Hypothalamus (tissue), 51 donors: ENCODE results near the gene RNF223.
A peak's percentile ranks its signal among the peaks of the same experiment; 100 is the strongest.
"Not testable (repeated sequence)": the region's sequence is repeated elsewhere in the genome, so short reads cannot be mapped to it uniquely, and the experiment has no call there.

Source experiments
- DNase-seq, 51 donors: peaks; one replicate each; lab custom pipeline; 2025; lab: John Stamatoyannopoulos, UW

Gene RNF223

DNA sequence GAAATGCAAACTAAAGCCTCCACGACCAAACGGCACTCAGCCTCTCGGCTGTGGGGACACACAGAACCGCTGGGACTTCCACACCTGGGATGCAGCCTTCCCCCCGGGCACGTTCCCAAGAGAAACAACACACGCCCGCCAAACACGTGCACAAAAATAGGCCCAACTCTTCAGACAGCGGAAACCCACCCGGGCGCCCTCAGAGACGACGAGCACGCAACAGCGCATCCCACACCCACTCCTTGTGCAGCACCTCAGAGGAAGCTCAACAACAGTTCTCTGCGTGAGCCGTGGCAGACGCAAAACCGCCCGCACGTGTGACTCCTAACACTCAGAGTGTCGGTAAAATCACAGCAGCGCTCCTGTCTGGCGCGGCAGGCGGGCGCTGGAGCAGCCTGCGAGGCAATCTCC, 36.5 kb upstream of the RNF223 start:
- DNase-seq, result peak in 1 of 51 donors; percentile 66

DNA sequence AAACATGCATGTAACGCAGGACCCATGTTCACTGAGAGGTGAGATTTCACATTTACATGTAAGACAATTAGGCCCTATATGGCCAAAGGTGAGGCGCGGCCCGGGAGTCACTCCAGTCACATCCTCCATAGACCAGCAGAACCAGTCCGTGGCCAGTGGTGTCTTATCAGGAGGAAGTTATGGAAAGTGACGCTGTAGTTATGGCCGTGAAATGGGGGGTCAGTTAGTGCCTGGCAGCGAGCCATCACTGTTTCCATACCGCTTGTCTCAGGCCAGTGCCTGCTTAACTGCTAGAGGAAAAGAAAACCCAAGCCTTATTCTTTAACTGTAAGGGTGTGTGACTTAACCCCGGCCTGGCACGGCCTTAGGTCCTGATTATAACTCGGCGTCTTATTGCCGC, 35.6 kb upstream of the RNF223 start:
- DNase-seq, result no peak

DNA sequence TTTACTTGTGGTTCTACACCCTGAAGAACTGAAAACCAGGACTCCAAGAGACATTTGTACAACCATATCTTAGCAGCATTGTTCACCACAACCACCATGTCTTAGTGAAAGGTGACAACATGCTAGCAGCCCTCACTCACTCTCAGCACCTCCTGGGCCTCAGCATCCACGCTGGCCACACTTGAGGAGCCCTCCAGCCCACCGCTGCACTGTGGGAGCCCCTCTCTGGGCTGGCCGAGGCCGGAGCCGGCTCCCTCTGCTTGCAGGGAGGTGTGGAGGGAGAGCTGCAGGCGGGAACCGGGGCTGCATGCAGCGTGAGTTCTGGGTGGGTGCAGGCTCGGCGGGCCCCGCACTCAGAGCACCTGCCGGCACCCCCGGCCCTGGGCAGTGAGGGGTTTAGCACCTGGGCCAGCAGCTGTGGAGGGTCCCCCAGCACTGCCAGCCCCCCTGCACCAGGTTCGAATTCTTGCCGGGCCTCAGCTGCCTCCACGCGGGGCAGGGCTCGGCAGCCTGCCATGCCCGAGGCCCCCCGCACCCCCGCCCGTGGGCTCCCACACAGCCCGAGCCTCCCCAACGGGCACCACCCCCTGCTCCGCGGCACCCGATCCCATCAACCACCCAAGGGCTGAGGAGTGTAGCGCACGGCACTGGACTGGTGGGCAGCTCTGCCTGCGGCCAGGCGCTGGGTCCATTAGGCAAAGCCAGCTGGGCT, 32.6 kb upstream of the RNF223 start:
- no peak for DNase-seq

DNA sequence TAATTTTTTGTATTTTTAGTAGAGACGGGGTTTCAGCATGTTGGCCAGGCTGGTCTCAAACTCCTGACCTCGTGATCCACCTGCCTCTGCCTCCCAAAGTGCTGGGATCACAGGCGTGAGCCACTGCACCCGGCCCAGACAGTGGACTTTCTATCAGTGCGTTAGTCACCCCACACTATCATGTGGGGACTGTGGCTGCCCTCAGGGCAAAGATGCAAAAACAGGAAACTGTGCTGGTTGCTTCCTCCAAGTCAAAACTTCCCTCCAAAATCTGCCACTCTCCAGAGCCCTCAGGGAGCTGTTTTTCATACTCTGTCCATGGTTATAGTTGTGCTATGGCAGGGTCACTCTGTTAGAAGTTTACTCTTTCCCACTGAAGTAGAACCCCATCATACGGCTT, 30.0 kb upstream of the RNF223 start:
- not testable (repeated sequence) for DNase-seq

DNA sequence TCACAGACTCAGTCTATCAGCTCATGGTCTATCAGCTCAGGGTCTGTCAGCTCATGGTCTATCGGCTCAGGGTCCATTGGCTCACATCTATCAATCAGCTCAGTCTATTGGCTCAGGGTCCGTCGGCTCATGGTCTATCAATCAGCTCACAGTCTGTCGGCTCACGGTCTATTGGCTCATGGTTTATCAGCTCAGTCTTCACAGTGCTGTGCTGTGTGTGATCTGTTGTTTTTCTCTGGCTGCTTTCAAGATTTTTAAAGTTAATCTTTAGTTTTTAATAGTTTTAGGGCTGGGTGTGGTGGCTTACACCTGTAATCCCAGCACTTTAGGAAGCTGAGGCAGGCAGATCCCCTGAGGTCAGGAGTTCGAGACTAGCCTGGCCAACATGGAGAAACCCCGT, 27.4 kb upstream of the RNF223 start:
- no peak for DNase-seq

DNA sequence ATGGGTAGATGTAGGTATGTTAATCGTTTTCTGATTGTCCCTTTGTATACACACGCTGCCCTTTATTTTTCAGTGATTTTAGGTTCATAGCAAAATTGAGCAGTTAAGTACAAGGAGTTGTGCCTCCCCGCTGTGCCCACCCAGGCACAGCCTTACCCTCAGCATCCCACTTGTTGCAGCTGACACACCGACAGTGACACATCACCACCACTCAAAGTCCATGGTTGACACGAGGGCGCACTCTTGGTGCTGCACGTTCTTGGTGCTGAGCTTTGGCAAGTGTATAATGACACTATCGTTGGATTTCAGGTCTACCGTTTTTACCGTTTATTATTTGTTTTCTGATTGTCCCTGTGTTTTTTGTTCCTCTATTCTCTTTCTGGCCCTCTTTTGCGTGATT, 26.2 kb upstream of the RNF223 start:
- DNase-seq, result no peak

DNA sequence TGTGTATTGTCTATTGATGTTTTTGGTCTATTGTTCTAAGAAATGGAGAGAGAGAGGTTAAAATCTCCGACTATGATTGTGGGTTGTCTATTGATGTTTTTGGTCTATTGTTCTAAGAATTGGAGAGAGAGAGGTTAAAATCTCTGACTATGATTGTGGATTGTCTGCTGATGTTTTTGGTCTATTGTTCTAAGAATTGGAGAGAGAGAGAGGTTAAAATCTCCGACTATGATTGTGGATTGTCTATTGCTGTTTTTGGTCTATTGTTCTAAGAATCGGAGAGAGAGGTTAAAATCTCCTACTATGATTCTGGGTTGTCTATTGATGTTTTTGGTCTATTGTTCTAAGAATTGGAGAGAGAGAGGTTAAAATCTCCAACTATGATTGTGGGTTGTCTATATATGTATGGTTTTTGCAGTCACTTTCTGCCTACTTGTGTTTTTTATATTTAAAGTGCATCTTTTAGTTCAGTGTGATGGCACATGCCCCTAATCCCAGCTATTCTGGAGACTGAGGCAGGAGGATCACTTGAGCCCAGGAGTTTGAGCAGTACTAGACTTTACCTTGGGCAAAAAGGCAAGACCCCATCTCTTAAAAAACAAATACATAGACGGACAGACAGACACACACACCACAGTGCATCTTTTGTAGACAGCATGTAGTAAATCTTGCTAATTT, 25.5 kb upstream of the RNF223 start:
- DNase-seq, result no peak

DNA sequence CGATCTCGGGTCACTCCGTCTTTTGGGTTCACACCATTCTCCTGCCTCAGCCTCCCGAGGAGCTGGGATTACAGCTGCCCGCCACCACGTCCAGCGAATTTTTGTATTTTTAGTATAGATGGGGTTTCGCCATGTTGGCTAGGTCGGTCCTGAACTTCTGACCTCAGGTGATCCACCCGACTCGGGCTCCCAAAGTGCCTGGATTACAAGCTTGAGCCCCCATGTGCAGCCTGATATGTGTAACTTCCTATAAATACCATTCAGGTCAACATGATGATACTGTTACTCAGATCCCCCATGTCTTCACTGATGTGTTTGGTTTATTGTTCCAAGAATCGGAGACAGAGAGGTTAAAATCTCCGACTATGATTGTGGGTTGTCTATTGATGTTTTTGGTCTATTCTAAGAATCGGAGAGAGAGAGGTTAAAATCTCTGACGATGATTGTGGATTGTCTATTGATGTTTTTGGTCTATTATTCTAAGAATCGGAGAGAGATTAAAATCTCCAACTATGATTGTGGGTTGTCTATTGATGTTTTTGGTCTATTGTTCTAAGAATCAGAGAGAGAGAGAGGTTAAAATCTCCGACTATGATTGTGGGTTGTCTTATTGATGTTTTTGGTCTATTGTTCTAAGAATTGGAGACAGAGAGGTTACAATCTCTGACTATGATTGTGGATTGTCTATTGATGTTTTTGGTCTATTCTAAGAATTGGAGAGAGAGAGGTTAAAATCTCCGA, 24.7 kb upstream of the RNF223 start:
- DNase-seq, result no peak

DNA sequence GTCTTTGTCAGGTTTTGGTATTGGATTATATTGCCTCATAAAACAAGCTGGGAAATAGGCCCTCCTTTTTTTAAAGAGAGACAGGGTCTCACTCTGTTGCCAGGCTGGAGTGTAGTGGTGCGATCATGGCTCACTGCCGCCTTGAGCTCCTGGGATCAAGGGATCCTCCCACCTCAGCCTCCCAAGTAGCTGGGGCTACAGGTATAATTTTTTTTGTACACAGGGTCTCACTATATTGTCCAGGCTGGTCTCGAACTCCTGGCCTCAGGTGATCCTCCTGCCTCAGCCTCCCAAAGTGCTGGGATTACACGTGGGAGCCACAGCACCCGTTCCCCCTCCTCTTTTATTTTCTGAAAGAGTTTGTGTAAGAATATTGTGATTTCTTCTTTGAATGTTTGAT, 22.0 kb upstream of the RNF223 start:
- not testable (repeated sequence) for DNase-seq

DNA sequence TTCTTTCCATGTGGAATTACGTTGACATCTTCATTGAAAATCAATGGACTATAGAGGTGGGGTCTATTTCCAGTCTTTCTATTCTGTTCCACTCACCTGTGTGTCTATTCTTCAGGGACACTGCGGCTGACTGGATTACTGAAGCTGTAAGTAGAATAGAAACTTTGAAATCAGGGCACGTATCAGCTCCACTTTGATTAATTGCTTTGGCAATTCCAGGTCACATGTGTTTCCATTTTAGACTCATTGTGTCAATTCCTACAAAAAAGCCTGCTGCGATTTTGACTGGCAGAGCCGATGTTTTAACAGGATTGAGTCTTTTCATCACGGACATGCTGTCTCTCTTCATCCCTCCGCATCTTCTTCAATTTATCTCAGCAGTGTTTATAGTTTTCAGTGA, 20.9 kb upstream of the RNF223 start:
- no peak for DNase-seq

DNA sequence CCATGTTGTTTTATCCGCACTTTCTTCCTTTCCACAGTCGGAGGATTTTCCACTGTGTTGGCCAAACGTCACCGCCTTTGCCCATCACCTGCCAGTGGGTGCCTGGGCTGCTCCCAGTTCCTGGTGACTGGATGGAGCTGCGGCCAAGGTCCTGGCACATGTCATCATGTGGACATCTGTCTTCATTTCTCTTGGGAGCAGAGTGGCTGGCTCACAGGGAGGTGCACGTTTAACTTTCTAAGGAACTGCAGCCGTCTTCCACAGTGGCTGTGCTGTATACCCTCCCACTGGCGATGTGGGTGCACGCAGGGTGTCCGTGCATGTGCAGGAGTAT, 19.5 kb upstream of the RNF223 start:
- no peak for DNase-seq

DNA sequence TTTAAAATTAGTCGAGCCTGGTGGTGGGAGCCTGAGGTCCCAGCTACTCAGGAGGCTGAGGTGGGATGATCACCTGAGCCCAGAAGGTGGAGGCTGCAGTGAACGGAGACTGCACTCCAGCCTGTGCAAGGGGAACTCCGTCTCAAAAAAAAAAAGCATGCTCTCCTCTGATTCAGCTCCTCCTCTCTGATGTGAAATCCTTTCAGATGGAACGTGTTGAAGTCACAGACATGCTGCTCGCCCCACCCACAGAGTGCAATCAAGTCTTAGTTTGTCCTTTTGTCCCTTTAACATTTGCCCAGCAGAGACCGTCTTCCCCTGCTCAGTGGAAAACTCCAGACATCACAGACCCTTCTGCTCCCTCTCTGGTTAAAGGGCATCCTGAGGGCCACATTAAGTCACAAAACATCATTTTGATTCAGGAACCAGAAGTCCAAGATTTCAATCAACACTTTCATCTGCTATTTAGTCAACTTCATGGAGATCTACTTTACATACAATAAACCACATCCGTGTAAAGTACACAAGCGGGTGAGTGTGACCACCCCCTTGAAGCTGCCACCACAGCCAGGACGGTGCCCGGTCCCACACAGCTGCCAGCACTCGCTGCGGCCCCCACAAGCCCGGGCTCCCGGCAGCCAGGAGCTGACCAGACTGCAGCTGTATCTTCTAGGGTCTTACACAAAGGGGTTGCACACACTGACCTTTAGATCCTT, 18.9 kb upstream of the RNF223 start:
- no peak for DNase-seq

DNA sequence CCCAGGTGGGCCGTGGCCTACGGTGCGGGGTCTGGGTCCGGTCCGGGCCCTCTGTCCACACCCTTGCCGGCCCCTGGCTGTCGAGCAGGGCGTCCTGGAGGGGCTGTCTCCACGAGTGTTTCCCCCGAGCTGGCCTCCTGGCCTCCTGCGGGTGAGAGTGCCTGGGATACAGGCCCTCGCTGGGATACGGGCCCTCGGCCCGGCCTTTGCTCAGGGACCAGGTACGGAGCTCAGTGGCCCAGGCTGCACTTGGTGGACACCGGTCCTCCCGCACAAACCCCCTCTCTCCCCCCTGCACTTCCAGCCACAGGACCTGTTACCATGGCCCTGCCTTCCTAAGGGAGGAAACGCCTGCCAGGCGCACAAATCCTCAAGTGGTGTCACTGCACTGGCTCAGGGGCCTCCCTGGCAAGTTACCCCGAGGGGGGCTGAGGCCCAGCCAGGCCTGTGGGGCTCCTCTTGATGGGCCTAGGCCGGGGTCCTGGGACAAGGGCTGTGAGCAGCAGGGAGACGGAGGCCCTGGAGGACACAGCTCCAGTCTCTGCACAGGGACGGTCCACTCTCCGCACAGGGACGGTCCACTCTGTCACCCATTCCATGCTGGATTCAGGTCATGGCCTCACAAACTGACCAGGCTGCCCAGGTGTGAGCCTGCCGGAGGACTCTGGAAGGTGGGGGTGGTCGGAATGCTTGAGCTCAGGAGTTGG, 18.2 kb upstream of the RNF223 start:
- no peak for DNase-seq

DNA sequence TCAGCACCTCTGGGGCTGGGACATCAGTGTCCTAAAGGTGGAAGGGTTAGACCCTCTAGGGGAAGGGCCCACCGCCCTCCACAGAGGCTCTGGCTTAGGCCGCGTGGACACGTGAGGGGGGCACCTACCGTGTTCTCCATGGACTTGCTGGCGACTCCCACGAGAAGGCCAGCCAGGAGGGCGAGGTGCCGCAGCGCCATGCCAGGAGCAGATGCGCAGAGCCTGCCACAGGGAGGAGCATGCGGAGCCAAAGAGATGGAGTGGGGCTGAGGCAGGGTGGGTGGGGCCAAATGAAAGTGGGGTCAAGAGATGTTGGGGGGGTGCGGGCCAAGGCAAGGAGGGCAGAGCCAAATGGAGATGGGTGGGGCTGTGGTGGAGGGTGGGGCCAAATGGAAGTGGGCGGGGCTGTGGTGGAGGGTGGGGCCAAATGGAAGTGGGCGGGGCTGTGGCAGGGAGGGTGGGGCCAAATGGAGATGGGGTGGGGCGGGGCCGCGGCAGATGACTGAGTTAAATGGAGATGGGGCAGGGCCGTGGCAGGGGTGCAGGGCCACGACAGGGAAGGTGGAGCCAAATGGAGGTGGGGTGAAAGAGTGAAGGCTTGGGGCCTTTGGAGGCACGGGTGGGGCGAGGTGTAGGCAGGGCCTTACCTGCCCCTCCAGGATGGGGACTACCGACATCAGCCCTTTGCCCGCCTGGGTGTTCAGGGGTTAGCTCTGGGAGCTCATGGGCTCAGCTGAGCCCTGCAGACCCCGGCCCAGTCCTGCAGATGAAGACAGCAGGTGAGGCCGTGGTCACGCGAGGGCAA, 17.4 kb upstream of the RNF223 start:
- no peak for DNase-seq

DNA sequence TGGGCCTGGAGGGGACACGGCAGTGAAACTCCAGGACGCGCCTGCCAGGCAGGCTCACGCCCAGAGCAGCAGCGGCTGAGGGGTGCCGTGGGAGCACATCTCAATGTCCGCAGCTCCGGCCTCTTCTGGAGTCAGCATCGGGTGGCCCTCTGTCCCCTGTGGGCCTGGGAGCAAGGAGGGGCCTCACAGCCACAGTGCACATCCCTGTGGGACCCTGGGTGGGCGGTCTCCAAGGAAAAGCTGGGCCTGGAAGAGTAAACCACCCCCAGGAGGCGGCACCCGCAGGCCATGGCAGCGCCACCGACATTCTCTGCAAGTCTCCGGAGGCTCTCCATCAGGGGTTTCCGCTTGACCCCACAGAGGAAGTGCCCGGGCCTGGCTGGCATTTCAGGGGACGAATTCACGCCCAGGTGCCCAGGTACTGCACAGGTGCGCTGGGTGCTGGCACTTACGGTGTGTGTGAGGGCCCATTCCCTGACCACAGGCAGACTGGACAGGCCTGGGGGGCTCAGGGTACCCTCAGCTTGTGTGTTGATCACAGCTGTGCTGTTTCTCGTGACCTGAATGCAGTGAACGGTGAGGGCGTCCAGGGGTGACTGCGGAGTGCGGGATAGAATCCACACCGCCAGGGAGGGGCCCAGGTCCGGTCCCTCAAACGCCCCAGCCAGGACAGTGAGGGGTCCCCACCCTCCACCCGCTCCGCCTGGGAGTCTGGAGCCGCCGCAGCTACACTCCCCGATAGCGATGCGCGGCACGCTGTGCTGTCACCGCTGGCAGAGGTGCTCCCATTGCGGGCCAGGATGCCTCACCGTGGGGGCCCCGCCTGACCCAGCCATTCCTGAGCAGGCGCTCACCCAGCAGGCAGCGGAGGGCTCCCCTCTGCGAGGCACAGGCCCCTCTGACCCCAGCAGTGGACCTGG, 16.6 kb upstream of the RNF223 start:
- DNase-seq, result no peak

DNA sequence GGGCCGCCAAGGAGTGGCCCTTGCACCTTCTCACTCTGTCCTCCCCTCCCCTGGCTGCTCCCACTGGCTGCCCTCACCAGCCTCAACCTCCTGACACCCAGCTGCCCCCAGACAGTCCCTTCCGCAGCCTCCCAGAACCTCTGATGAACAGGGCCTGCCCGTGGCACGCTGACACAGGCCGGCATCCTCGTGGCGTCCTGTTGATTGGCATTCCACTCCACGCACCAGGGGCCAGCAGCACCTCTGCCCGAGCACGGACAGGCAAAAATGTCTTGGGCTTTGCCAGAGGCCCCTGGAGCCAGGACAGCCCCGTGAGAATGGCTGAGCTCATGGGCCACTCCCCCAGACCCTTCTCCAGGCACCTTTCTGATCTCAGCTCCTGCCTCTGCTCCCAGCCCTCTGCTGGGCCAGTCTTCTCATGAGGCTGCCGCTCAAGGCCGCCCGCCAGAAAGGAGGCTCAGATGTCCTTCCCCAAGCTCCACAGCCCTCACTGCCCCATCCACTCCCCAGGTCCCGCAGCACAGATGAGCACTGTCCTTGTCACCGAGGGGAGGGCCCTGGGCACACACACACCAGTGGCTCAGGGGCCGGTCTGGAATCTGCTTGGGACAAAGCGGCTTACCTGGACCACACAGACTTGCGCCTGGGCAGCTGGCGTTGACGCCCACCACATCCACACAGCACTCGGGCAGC, 15.8 kb upstream of the RNF223 start:
- no peak for DNase-seq

DNA sequence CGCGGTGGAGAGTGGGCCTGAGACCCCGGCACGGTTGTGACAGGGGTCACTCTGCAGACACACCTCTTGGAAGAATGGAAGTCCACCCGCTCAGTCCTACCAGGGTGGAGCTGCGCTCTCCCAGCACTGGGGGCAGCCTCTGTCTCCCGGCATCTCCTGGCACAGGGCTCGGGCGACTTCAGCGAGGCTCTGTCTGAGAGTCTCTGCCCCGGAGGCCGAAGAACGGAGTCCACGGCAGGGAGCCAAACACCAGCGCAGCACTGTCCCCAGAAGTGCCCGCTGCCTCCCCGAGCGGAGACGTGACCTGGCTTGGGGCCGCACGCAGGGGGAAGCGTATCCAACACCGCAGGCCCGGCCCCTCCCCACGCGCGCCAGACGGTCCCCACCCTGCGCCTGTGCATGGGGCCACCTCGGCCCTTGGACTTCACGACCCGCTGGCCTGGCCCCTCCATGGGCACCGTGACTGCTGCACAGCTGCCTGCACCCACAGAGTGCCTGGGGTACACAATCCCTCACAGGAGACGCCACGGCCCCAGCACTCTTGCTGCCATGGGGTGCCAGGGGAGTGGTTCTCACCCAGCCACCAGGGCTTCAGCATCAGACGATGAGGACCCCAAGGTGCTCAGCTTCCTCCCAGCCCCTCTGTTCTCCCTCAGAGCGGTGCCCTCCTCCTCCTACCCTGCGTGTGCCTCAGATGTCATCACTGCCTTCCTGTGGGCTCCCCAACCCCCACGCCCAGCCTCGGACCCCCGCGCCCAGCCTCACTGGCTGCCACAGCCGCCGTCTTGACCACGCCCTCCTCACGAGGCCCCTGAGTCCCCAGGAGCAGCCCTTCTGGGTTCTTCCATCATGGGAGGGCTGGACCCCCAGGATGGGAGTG, 14.9 kb upstream of the RNF223 start:
- DNase-seq, result no peak
